Left renal pelvis (tissue), 4 donors: ENCODE results near the gene KCNE2. TPM values are rescaled to one million over a fixed set of nuclear protein-coding genes. Genes with fewer than 3 reads are reported as not detected.
"Not testable (repeated sequence)": the region's sequence is repeated elsewhere in the genome, so short reads cannot be mapped to it uniquely, and the experiment has no call there.

ENCODE experiments used
- DNase-seq, 4 donors: peaks; one replicate each; pipeline ENCODE4 v3.0.0-alpha.2; 2013; ENCODE audit warnings: low read depth in 4 of 4, low spot score in 3 of 4
- polyA plus RNA-seq, 4 donors: library from polyadenylated mRNA; unstranded; fragments of 120-200 nt; gene quantifications; one replicate each; pipeline ENCODE4 v1.2.1, GENCODE V29; 2013; ENCODE audit not compliant: insufficient read length in 4 of 4

The KCNE2 gene
- polyA plus RNA-seq, 4 donors = 1.0 to 1.6 (median 1.1) TPM

- DNase-seq = not testable (repeated sequence)
Observed at GRCh38 chr21:34405686-34406085, 41.9 kb downstream of the KCNE2 start.

GRCh38 chr21:34406102-34406501, 42.3 kb downstream of the KCNE2 start:
- DNase-seq = not testable (repeated sequence)

GRCh38 chr21:34406676-34407075, 42.9 kb downstream of the KCNE2 start:
- DNase-seq = not testable (repeated sequence)

GRCh38 chr21:34407294-34407693, 43.5 kb downstream of the KCNE2 start:
- DNase-seq = not testable (repeated sequence)

- not testable (repeated sequence) for DNase-seq
Observed at GRCh38 chr21:34417448-34418077, 53.8 kb downstream of the KCNE2 start.

Other genes starting within 250 kb of the KCNE2 start
- 10 to 100 TPM in 2 of 4 donors, 1 to 10 TPM in 2; 1.9 to 12.6 (median 9.5) TPM for gene SMIM11, start 11.5 kb downstream of the KCNE2 start, polyA plus RNA-seq
- gene SMIM34, start 59.9 kb downstream of the KCNE2 start, polyA plus RNA-seq = under 1 TPM in 3 of 4 donors, not detected in 1; 0.32 to 0.73 (median 0.37) TPM
- gene KCNE1, start 148.2 kb downstream of the KCNE2 start, polyA plus RNA-seq = 1 to 10 TPM in 1 of 4 donors, under 1 TPM in 3; 0.46 to 1.1 (median 0.74) TPM